Neuronal stem cell (in vitro differentiated cells): Measurements from ENCODE around the gene WDR53.

Source experiments
- DNase-seq: peaks from one replicate; pipeline ENCODE4 v3.0.0-alpha.2; 2013; ENCODE audit warnings: low spot score
- H2AFZ ChIP-seq: one replicate; pipeline ENCODE4 v1.6.1; 2013; ENCODE audit warnings: mild to moderate bottlenecking, low read length, inconsistent platforms
- H2AK5ac ChIP-seq: 2 replicates; pipeline ENCODE4 v1.6.1; 2013; ENCODE audit warnings: low read depth, mild to moderate bottlenecking, inconsistent platforms, low read length, moderate library complexity, mixed read lengths
- H2BK120ac ChIP-seq: 2 replicates; pipeline ENCODE4 v1.6.1; 2013; ENCODE audit warnings: low read depth, mild to moderate bottlenecking, inconsistent platforms, low read length, moderate library complexity, mixed read lengths
- H2BK12ac ChIP-seq: one replicate; pipeline ENCODE4 v1.6.1; 2013; ENCODE audit warnings: low read length, inconsistent platforms
- H2BK15ac ChIP-seq: 2 replicates; pipeline ENCODE4 v1.6.1; 2013; ENCODE audit warnings: mild to moderate bottlenecking, low read length, inconsistent platforms, mixed read lengths
- H2BK5ac ChIP-seq: one replicate; pipeline ENCODE4 v1.6.1; 2013; ENCODE audit warnings: inconsistent platforms, mild to moderate bottlenecking, low read length, moderate library complexity
- H3K14ac ChIP-seq: one replicate; pipeline ENCODE4 v1.6.1; 2013; ENCODE audit warnings: low read length, inconsistent platforms
- H3K18ac ChIP-seq: 2 replicates; pipeline ENCODE4 v1.6.1; 2013; ENCODE audit warnings: low read length, inconsistent platforms
- H3K23ac ChIP-seq: 2 replicates; pipeline ENCODE4 v1.6.1; 2013; ENCODE audit warnings: low read depth, mild to moderate bottlenecking, mixed read lengths, low read length, inconsistent platforms; ENCODE audit not compliant: poor library complexity
- H3K27ac ChIP-seq: replicated peaks from 3 replicates; pipeline ENCODE4 v1.5.1; 2013; ENCODE audit warnings: low read length, inconsistent platforms
- H3K27me3 ChIP-seq, 3 experiments: 2 replicates each; pipeline ENCODE4 v1.6.1; 2013; ENCODE audit warnings: low read length in 3 of 3, mild to moderate bottlenecking in 2 of 3, inconsistent platforms in 1 of 3, low read depth in 1 of 3, mixed read lengths in 1 of 3, moderate library complexity in 1 of 3; ENCODE audit not compliant: control insufficient read depth in 3 of 3, insufficient read depth in 3 of 3
- H3K36me3 ChIP-seq, 2 donors: replicated peaks in 1 of 2; 2 replicates each; pipeline ENCODE4 v1.6.1; 2013; ENCODE audit warnings: low read length in 2 of 2; ENCODE audit not compliant: control insufficient read depth in 2 of 2, insufficient read depth in 2 of 2
- H3K4ac ChIP-seq: 2 replicates; pipeline ENCODE4 v1.6.1; 2013; ENCODE audit warnings: inconsistent platforms, mild to moderate bottlenecking, low read length, moderate library complexity
- H3K4me1 ChIP-seq, 2 donors: 1 replicate in 1 of 2; 2 replicates in 1 of 2; pipeline ENCODE4 v1.6.1; 2013; ENCODE audit warnings: low read length in 2 of 2, low read depth in 1 of 2; ENCODE audit not compliant: control insufficient read depth in 2 of 2, insufficient read depth in 1 of 2
- H3K4me2 ChIP-seq: one replicate; pipeline ENCODE4 v1.6.1; 2013; ENCODE audit warnings: mild to moderate bottlenecking, low read length, inconsistent platforms; ENCODE audit not compliant: insufficient read depth, poor library complexity, severe bottlenecking
- H3K4me3 ChIP-seq, 2 donors: 2 replicates each; pipeline ENCODE4 v1.5.1; 2013; ENCODE audit warnings: low read length in 2 of 2, mild to moderate bottlenecking in 2 of 2, inconsistent platforms in 1 of 2, moderate library complexity in 1 of 2
- H3K79me1 ChIP-seq: one replicate; pipeline ENCODE4 v1.6.1; 2013; ENCODE audit warnings: low read depth, mild to moderate bottlenecking, inconsistent platforms, low read length, moderate library complexity
- H3K9ac ChIP-seq: one replicate; pipeline ENCODE4 v1.6.1; 2013; ENCODE audit warnings: mild to moderate bottlenecking, low read depth, low read length, inconsistent platforms; ENCODE audit not compliant: poor library complexity
- H3K9me3 ChIP-seq, 2 donors: replicated peaks in 1 of 2; 2 replicates each; pipeline versions ENCODE3 to v1.6.1; 2013; ENCODE audit warnings: low read length in 2 of 2, mild to moderate bottlenecking in 2 of 2, inconsistent platforms in 1 of 2, low read depth in 1 of 2, mixed read lengths in 1 of 2, moderate library complexity in 1 of 2; ENCODE audit not compliant: control insufficient read depth in 2 of 2, insufficient read depth in 1 of 2
- H4K8ac ChIP-seq: one replicate; pipeline ENCODE4 v1.6.1; 2013; ENCODE audit warnings: low read depth, mild to moderate bottlenecking, inconsistent platforms, low read length, moderate library complexity
- H4K91ac ChIP-seq: one replicate; pipeline ENCODE4 v1.6.1; 2013; ENCODE audit warnings: low read length, low read depth, mild to moderate bottlenecking, inconsistent platforms; ENCODE audit not compliant: poor library complexity
- WGBS, 2 donors: extraction: QIAGEN DNeasy Blood & Tissue Kit; methylation state at CpG; one replicate each; pipeline ENCODE4 v1.1.7; 2013; ENCODE audit warnings: missing lambda C conversion rate in 2 of 2, mixed read lengths in 1 of 2; ENCODE audit not compliant: insufficient read length in 2 of 2, insufficient replicate concordance in 1 of 2; ENCODE audit errors: extremely low coverage in 2 of 2; 5-methylcytosine and 5-hydroxymethylcytosine counted together

WDR53 gene

DNA sequence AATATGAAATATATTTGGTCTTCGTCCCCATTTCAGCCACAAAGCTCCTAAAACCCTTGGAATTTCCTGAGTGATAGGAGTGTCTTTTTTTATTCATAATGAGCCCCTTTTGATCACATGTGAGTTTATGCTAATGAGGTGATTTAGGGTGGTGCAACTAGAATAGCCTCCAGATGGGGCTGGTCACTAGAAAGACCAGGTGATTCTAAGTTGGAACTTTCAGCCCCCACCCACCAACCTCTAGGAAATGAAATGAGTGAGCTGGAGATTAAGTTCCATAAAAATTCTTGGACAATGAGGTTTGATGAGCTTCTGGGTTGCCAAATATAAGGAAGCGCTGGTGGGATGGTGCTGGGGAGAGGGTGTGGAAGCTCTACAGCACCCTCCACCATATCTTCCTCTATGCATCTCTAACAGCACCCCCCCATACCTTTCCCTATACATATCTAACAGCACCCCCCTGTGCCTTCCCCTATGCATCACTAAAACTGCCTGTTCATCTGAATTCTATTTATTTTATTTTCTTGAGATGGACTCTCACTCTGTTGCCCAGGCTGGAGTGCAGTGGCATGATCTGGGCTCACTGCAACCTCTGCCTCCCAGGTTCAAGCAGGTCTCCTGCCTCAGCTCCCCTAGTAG lies 51.1 kb downstream of the WDR53 start:
- Histone ChIP-seq H3K14ac (no peak overlapping the region), H3K27ac (no peak overlapping the region), H2BK12ac (no peak overlapping the region), H4K91ac (no peak overlapping the region), H4K8ac (no peak overlapping the region), H3K23ac (no peak overlapping the region), H3K18ac (no peak overlapping the region), H3K4me1 (no peaks in the 10 kb centered on the region), H3K27me3 (no peaks in the 10 kb centered on the region), H2BK15ac (no peak overlapping the region), H2AFZ (no peak overlapping the region), H3K9me3 (peaks cover 21 to 36% of the 10 kb centered on the region in 2 donors), H2AK5ac (no peak overlapping the region), H3K79me1 (no peaks in the 10 kb centered on the region), H3K9ac (no peak overlapping the region), H2BK5ac (no peak overlapping the region), H3K36me3 (no peaks in the 10 kb centered on the region), H3K4me2 (no peak overlapping the region), H3K4ac (no peak overlapping the region), H2BK120ac (no peak overlapping the region), H3K4me3 (no peak overlapping the region)
- no peak for DNase-seq
- no CpG with 5 or more reads among the region's 2 CpGs for WGBS, 2 donors

DNA sequence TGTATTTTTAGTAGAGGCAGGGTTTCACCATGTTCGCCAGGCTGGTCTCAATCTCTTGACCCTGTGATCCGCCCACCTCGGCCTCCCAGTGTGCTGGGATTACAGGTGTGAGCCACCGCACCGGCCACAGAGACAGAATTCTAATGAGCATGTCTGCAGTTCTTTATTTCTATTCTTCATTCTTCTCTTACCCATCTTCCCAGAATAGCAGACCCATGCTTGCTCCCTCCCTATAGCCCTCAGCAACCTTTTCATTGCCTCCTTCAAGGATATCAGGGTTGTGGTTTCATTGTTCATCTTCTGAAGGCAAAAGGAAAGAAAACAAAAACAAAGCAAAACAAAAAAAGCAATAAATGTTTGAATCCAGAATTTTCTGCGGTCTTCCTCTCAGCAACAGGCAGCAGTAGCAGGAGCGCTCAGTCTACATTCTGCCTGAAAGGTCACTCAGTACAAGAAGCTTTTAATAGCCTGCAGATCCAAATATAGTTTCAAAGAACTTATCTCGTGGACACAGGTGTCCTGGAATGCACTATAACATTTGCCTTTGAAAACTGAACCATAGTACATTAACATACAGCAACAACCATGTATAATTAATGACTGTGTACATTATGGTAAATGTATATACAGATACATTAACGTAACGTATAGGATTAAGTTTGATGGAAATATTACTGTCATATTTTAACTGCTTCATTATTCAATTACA lies 53.3 kb downstream of the WDR53 start, which contains the start of gene SMCO1:
Gene SMCO1, minus strand, starts transcription at position 434 of the 709 bp plus-strand sequence. Its CDS starts 137 bp downstream, at position 297.
- no peak within 1 kb of the TSS for H3K4ac ChIP-seq
- no peak within 1 kb of the TSS for H3K18ac ChIP-seq
- H3K23ac ChIP-seq: no peak within 1 kb of the TSS
- no peak within 1 kb of the TSS for H2AK5ac ChIP-seq
- no peaks in the 10 kb centered on the region for H3K4me1 ChIP-seq
- peaks cover 0 to 3% (median 0%) of the 10 kb centered on the region in 3 experiments for H3K27me3 ChIP-seq
- H3K4me2 ChIP-seq: no peak within 1 kb of the TSS
- H4K8ac ChIP-seq: no peak within 1 kb of the TSS
- H2BK5ac ChIP-seq: no peak within 1 kb of the TSS
- no peak within 1 kb of the TSS for H2BK12ac ChIP-seq
- no peak within 1 kb of the TSS for H2BK15ac ChIP-seq
- H3K4me3 ChIP-seq: no peak within 1 kb of the TSS
- no peak within 1 kb of the TSS for H3K27ac ChIP-seq
- no peak within 1 kb of the TSS for H3K14ac ChIP-seq
- no peaks in the 10 kb centered on the region for H3K79me1 ChIP-seq
- peaks cover 15 to 25% of the 10 kb centered on the region in 2 donors for H3K9me3 ChIP-seq
- DNase-seq: no peak
- WGBS, 2 donors: no CpG with 5 or more reads among the region's 10 CpGs
- H3K36me3 ChIP-seq: no peaks in the 10 kb centered on the region
- no peak within 1 kb of the TSS for H4K91ac ChIP-seq
- H2BK120ac ChIP-seq: no peak within 1 kb of the TSS
- H3K9ac ChIP-seq: no peak within 1 kb of the TSS
- H2AFZ ChIP-seq: no peak within 1 kb of the TSS

DNA sequence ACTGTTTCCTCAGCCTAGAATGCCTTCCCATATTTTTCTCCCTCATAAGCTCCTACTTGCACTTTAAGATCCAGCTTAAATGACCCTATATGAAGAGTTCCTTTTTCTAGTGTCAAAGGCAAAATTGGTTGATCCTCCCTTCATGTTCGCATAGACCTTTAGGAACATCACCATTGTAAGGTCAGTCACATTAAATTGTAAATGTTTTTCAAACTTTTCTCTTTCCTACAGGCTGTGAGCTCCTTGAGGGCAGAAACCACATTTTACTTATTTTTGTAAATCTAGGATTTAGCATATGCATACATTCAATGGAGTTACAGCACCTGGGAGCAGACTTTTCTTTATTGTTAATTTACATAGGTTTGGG lies 54.0 kb downstream of the WDR53 start:
- Histone ChIP-seq H4K91ac (no peak overlapping the region), H3K4ac (no peak overlapping the region), H2AFZ (no peak overlapping the region), H3K27me3 (peaks cover 0 to 3% (median 0%) of the 10 kb centered on the region in 3 experiments), H2BK15ac (no peak overlapping the region), H3K79me1 (no peaks in the 10 kb centered on the region), H3K4me3 (no peak overlapping the region), H3K4me2 (no peak overlapping the region), H2BK12ac (no peak overlapping the region), H3K36me3 (no peaks in the 10 kb centered on the region), H3K18ac (no peak overlapping the region), H3K9ac (no peak overlapping the region), H2BK5ac (no peak overlapping the region), H3K23ac (no peak overlapping the region), H3K9me3 (peaks cover 10 to 19% of the 10 kb centered on the region in 2 donors), H2AK5ac (no peak overlapping the region), H3K27ac (no peak overlapping the region), H3K4me1 (no peaks in the 10 kb centered on the region), H4K8ac (no peak overlapping the region), H3K14ac (no peak overlapping the region), H2BK120ac (no peak overlapping the region)
- no CpG with 5 or more reads among the region's 1 CpG for WGBS, 2 donors
- DNase-seq: no peak

DNA sequence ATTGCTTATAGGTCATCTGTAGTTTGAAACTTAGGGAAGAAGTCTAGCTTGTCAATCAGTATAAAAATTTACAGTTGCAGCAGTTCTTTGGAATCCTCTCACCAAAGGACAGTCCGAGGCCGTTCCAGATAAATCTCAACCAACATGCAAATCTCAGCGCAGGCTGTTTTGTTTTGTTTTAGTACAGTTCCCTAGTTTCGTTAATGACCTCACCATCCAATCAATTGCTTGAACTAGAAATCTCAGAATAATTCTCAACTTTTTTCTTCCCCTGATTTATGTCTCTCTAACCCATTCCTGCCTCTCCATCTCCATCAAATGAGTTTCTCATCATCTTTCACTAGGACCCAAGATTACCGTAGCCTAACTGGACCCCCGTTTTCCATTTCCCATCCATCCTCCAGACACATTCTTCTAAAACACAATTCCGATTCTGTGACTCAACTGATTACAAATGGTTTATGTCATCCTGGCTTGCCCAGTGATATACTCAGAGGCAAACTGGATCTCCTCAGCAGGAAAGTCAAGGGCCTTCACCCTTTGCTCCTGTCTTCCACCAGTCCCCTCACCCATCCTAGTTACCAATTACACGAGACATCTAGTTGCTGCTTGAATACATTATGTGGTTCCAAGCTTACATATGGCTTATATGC lies 54.5 kb downstream of the WDR53 start:
- no peak overlapping the region for H4K8ac ChIP-seq
- no peak overlapping the region for H2AK5ac ChIP-seq
- H4K91ac ChIP-seq: no peak overlapping the region
- WGBS, 2 donors: no CpG with 5 or more reads among the region's 8 CpGs
- no peak overlapping the region for H3K14ac ChIP-seq
- DNase-seq: no peak
- H3K4ac ChIP-seq: no peak overlapping the region
- no peak overlapping the region for H2BK5ac ChIP-seq
- H3K79me1 ChIP-seq: no peaks in the 10 kb centered on the region
- H3K9me3 ChIP-seq: peaks cover 6 to 15% of the 10 kb centered on the region in 2 donors
- H3K27ac ChIP-seq: no peak overlapping the region
- no peak overlapping the region for H3K23ac ChIP-seq
- peaks cover 0 to 3% (median 0%) of the 10 kb centered on the region in 3 experiments for H3K27me3 ChIP-seq
- no peaks in the 10 kb centered on the region for H3K4me1 ChIP-seq
- no peak overlapping the region for H3K9ac ChIP-seq
- no peak overlapping the region for H3K18ac ChIP-seq
- H2BK15ac ChIP-seq: no peak overlapping the region
- H2AFZ ChIP-seq: no peak overlapping the region
- H2BK120ac ChIP-seq: no peak overlapping the region
- no peaks in the 10 kb centered on the region for H3K36me3 ChIP-seq
- no peak overlapping the region for H3K4me2 ChIP-seq
- H2BK12ac ChIP-seq: no peak overlapping the region
- H3K4me3 ChIP-seq: no peak overlapping the region
